A549 (cell line): Measurements from ENCODE around the gene UMODL1. TPM values are rescaled to one million over a fixed set of nuclear protein-coding genes. Genes with fewer than 3 reads are reported as not detected.

Source experiments
- ATAC-seq, 2 experiments: fragments of 200-7000 bp in 1 of 2; fragments of >200 bp in 1 of 2; cut with Nextera tagmentation in 1 of 2; cut with Tn5 transposase in 1 of 2; 3 replicates each; pipeline versions ENCODE4 v1.8.0 to v1.9.1; 2018 to 2020; ENCODE audit warnings: mild to moderate bottlenecking in 1 of 2, moderate library complexity in 1 of 2
- CTCF ChIA-PET: fragments of 300-600 bp; sonication (Branson Sonifier 250); formaldehyde crosslinking; extraction: SDS; loops from one replicate; lab custom pipeline; 2021; ENCODE audit warnings: antibody characterized with exemption, inconsistent platforms; lab: Yijun Ruan, JAX
- POLR2A ChIA-PET: fragments of 350-600 bp; formaldehyde crosslinking; extraction: SDS; loops from one replicate; lab custom pipeline; 2021; ENCODE audit warnings: antibody characterized with exemption, inconsistent platforms; lab: Yijun Ruan, JAX
- DNase-seq, 2 experiments: peaks; one replicate each; pipeline versions ENCODE4 v3.0.0 to v3.0.0-alpha.2; 2011 to 2016; ENCODE audit warnings: low read depth in 1 of 2, low spot score in 1 of 2
- FAIRE-seq: peaks from 2 replicates; lab custom pipeline; 2011; peaks lifted over from hg19 to GRCh38; lab: Jason Lieb, UNC
- H3K27ac ChIP-seq, 2 experiments: fragments of >200 bp; sonication (Bioruptor Twin); formaldehyde crosslinking; 3 replicates each; pipeline ENCODE4 v1.5.1; 2016 to 2017
- H3K4me1 ChIP-seq: fragments of >200 bp; sonication (Bioruptor Twin); formaldehyde crosslinking; 3 replicates; pipeline ENCODE4 v1.6.1; 2016
- H3K4me2 ChIP-seq: fragments of >200 bp; sonication (Bioruptor Twin); formaldehyde crosslinking; 3 replicates; pipeline ENCODE4 v1.6.1; 2016
- H3K4me3 ChIP-seq: fragments of >200 bp; sonication (Bioruptor Twin); formaldehyde crosslinking; 3 replicates; pipeline ENCODE4 v1.5.1; 2016
- H3K9me3 ChIP-seq: fragments of >200 bp; sonication (Bioruptor Twin); formaldehyde crosslinking; 3 replicates; pipeline ENCODE4 v1.6.1; 2016
- BHLHE40 ChIP-seq: IDR thresholded peaks from 2 replicates; pipeline ENCODE4 v1.6.1; 2012; ENCODE audit warnings: low read depth, low read length, inconsistent platforms
- CBX2 ChIP-seq: fragments of 200-600 bp; sonication (generic); IDR thresholded peaks from 2 replicates; pipeline ENCODE4 v1.6.1; 2016; ENCODE audit warnings: low read depth, mild to moderate bottlenecking, borderline replicate concordance
- CHD4 ChIP-seq: fragments of 200-600 bp; sonication (generic); IDR thresholded peaks from 2 replicates; pipeline ENCODE4 v1.6.1; 2016; ENCODE audit warnings: antibody characterized with exemption, mild to moderate bottlenecking, borderline replicate concordance
- EHMT2 ChIP-seq: fragments of 200-600 bp; sonication (generic); IDR thresholded peaks from 2 replicates; pipeline ENCODE4 v1.6.1; 2016; ENCODE audit warnings: antibody characterized with exemption, low read depth, mild to moderate bottlenecking, moderate library complexity
- GATA3 ChIP-seq: IDR thresholded peaks from 2 replicates; pipeline ENCODE4 v1.6.1; 2012; ENCODE audit warnings: borderline replicate concordance
- HOXB5 ChIP-seq: fragments of 250-450 bp; sonication (Bioruptor Pico); IDR thresholded peaks from 2 replicates; pipeline ENCODE4 v1.5.0; 2020; ENCODE audit warnings: mild to moderate bottlenecking, moderate library complexity
- KDM1A ChIP-seq: fragments of 200-600 bp; sonication (generic); IDR thresholded peaks from 2 replicates; pipeline ENCODE4 v1.6.1; 2016; ENCODE audit warnings: low read depth, mild to moderate bottlenecking
- KDM5A ChIP-seq: fragments of 200-600 bp; sonication (generic); IDR thresholded peaks from 2 replicates; pipeline ENCODE4 v1.6.1; 2016; ENCODE audit warnings: antibody characterized with exemption, mild to moderate bottlenecking
- MAFK ChIP-seq: fragments of 450-650 bp; IDR thresholded peaks from 2 replicates; pipeline ENCODE4 v1.6.1; 2014; ENCODE audit not compliant: partially characterized antibody
- NFE2L2 ChIP-seq: fragments of 150-350 bp; conservative IDR thresholded peaks from 2 replicates; pipeline ENCODE4 v1.6.1; 2014; ENCODE audit warnings: low read length
- NPAS2 ChIP-seq: fragments of 250-450 bp; sonication (Bioruptor Pico); IDR thresholded peaks from 2 replicates; pipeline ENCODE4 v1.8.0; 2022; ENCODE audit warnings: mild to moderate bottlenecking, moderate library complexity, borderline replicate concordance
- NR3C1 ChIP-seq: fragments of >200 bp; sonication (Bioruptor Twin); formaldehyde crosslinking; IDR thresholded peaks from 3 replicates; pipeline ENCODE4 v1.6.1; 2017
- RAD21 ChIP-seq, 2 experiments: fragments of >200 bp in 1 of 2; sonication (Bioruptor Twin) in 1 of 2; formaldehyde crosslinking in 1 of 2; IDR thresholded peaks in 1 of 2; conservative IDR thresholded peaks in 1 of 2; 2 replicates in 1 of 2; 3 replicates in 1 of 2; pipeline ENCODE4 v1.6.1; 2012 to 2018; ENCODE audit warnings: inconsistent platforms in 1 of 2
- RARB ChIP-seq: fragments of 250-450 bp; sonication (Bioruptor Pico); IDR thresholded peaks from 2 replicates; pipeline ENCODE4 v1.8.0; 2021; ENCODE audit warnings: mild to moderate bottlenecking, moderate library complexity
- SMC3 ChIP-seq: fragments of >200 bp; sonication (Bioruptor Twin); formaldehyde crosslinking; IDR thresholded peaks from 3 replicates; pipeline ENCODE4 v1.6.1; 2018; ENCODE audit warnings: inconsistent platforms
- TP53 ChIP-seq: fragments of 250-450 bp; sonication (Bioruptor Pico); IDR thresholded peaks from 2 replicates; pipeline ENCODE4 v1.5.0; 2021; ENCODE audit warnings: mild to moderate bottlenecking, moderate library complexity
- WGBS: methylation state at CpG from one replicate; pipeline ENCODE4 v1.1.6; 2017; ENCODE audit errors: missing lambda C conversion rate; 5-methylcytosine and 5-hydroxymethylcytosine counted together
- polyA plus RNA-seq, 4 experiments: library from polyadenylated mRNA; depleted of rRNA in 3 of 4; stranded (reverse); fragments of >200 nt; fragmentation: RNase III in 1 of 4; extraction: RNeasy Plus Mini Kit Qiagen cat#74134 plus additional on column Dnase treatment in 1 of 4; gene quantifications; 2 replicates in 3 of 4; 3 replicates in 1 of 4; pipeline ENCODE4 v1.2.3, GENCODE V29; 2011 to 2017
- TF ChIP-seq, protein P1 (sequence below): fragments of >200 bp; sonication (Bioruptor Twin); formaldehyde crosslinking; IDR thresholded peaks from 3 replicates; pipeline ENCODE4 v1.5.1; 2016
- TF ChIP-seq, protein P2 (sequence below): fragments of 450-650 bp; IDR thresholded peaks from 2 replicates; pipeline ENCODE4 v1.6.1; 2014; ENCODE audit warnings: antibody characterized with exemption
- TF ChIP-seq, protein P3 (sequence below): fragments of >200 bp; sonication (Bioruptor Twin); formaldehyde crosslinking; IDR thresholded peaks from 2 replicates; pipeline ENCODE4 v1.6.1; 2016

The UMODL1 gene
- polyA plus RNA-seq, 2 of the 4 experiments (the other 2 are of a cell fraction): not detected

DNA sequence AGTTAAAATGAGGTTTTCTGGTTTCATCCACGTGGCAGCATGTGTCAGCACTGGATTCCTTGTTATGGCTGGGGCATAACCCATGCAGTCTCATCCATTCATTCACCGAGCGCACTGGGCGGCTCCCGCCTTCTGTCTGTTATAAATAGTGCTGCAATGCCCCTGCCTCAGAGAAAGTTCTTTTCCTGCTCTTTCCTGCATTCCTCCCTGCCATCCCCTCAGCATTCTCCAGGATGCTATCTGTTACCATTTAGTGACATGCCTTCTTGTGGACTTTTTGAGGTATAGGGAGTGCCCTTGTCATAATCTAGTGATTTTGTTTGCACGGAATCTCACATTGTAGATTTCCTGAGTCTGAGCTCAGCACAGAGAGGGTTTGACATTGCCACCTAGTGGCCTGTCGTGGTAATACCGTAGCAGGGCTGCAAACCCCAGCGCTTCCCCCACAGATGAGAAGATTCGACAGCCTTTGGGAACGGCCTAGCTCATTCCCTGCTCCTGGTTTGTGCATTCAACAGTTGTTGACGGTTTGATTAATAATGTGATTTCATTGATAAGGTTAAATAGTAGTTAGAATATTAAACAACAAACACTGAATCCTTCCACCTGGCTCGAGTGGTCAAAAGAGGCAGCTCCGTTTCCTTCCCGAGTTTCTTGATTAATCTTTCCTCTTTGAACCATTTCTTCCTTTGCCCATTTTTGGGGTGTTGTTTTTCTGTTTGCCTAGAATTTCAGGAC lies 46.3 kb downstream of the UMODL1 start:
- FAIRE-seq (no peak), DNase-seq (peak; percentile 57 to 60), ATAC-seq (peak; percentile 83 to 89)
- H3K4me1 ChIP-seq: peaks cover 7% of the 10 kb centered on the region; the same call in 1 of the 3 replicates
- no peaks in the 10 kb centered on the region for H3K9me3 ChIP-seq
- TF ChIP-seq KDM5A (no peak), SMC3 (peak; percentile 60), BHLHE40 (no peak), GATA3 (no peak), TP53 (CRISPR knock-in tag) (no peak), NFE2L2 (no peak), HOXB5 (CRISPR knock-in tag) (no peak), RAD21 (conservative IDR thresholded peaks at IDR 0.05 in 1 of 2, IDR thresholded peaks at IDR 0.05 in 1 of 2) (peak; percentile 72 to 76), MAFK (no peak)
- TF ChIP-seq, protein P1, sequence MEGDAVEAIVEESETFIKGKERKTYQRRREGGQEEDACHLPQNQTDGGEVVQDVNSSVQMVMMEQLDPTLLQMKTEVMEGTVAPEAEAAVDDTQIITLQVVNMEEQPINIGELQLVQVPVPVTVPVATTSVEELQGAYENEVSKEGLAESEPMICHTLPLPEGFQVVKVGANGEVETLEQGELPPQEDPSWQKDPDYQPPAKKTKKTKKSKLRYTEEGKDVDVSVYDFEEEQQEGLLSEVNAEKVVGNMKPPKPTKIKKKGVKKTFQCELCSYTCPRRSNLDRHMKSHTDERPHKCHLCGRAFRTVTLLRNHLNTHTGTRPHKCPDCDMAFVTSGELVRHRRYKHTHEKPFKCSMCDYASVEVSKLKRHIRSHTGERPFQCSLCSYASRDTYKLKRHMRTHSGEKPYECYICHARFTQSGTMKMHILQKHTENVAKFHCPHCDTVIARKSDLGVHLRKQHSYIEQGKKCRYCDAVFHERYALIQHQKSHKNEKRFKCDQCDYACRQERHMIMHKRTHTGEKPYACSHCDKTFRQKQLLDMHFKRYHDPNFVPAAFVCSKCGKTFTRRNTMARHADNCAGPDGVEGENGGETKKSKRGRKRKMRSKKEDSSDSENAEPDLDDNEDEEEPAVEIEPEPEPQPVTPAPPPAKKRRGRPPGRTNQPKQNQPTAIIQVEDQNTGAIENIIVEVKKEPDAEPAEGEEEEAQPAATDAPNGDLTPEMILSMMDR: peak; percentile 67
- ChIA-PET CTCF (interaction anchor here (0.6 to 5.4 kb wide), 38 partner anchors 10 to 836 kb away, joined by 3 to 45 read pairs (median 3); no protein-coding TSS in a partner anchor), POLR2A (no interaction called here)
- peak overlapping the region; percentile 53 for H3K4me2 ChIP-seq
- no peak overlapping the region for H3K27ac ChIP-seq
- 28% methylated on average over 15 of the region's 15 CpGs for WGBS
- H3K4me3 ChIP-seq: no peak overlapping the region

DNA sequence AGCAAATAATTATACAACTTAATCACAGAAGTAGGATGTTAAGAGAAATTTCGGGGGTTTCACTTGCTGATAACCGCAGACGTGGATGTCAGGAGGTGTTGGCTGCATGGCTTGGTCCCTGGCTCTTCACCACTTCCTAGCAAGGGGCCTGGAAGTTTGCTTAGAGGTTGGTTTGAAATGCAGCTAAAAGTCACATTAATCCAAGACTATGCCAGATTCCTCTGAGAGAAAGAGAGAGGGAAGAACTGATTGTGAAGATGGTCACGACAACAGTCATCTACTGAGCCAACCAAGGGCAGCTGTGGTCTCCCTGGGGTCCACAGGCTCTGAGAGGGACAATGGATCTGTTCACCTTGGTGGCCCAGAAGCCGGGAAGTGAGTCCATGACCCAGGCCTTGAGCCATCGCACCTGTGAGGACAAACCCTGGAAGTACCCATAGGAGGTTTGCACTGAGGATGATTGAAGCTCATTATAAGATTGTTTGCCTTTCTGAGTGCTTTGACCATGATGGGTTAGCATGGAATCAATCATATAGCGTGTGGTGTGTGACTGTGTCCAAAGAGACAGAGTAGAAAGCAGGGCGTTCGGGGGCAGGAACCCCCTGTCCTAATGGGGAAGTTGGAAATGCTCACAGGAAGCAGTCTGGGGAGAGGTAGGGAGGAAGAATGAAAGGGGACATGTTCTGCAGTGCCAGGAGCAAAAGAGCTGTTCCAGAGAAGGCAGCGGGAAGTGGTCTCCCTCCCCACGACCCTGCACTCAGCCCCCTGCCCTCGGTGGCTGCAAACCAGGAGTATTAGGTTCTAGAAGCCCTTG lies 47.1 kb downstream of the UMODL1 start:
- ChIA-PET CTCF (interaction anchor here (0.6 to 5.4 kb wide), 32 partner anchors 9 to 837 kb away, joined by 3 to 45 read pairs (median 4); no protein-coding TSS in a partner anchor), POLR2A (no interaction called here)
- H3K4me1 ChIP-seq: peaks cover 7% of the 10 kb centered on the region; the same call in 1 of the 3 replicates
- H3K4me3 ChIP-seq: no peak overlapping the region
- TF ChIP-seq CBX2 (no peak), EHMT2 (no peak), NR3C1 (no peak), KDM1A (no peak), NPAS2 (CRISPR knock-in tag) (no peak), RAD21 (conservative IDR thresholded peaks at IDR 0.05 in 1 of 2, IDR thresholded peaks at IDR 0.05 in 1 of 2) (no peak), RARB (no peak), KDM5A (no peak), CHD4 (no peak)
- TF ChIP-seq, protein P2, sequence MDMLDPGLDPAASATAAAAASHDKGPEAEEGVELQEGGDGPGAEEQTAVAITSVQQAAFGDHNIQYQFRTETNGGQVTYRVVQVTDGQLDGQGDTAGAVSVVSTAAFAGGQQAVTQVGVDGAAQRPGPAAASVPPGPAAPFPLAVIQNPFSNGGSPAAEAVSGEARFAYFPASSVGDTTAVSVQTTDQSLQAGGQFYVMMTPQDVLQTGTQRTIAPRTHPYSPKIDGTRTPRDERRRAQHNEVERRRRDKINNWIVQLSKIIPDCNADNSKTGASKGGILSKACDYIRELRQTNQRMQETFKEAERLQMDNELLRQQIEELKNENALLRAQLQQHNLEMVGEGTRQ: no peak
- TF ChIP-seq, protein P3, sequence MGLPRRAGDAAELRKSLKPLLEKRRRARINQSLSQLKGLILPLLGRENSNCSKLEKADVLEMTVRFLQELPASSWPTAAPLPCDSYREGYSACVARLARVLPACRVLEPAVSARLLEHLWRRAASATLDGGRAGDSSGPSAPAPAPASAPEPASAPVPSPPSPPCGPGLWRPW: no peak
- H3K9me3 ChIP-seq: no peaks in the 10 kb centered on the region
- WGBS: 45% methylated on average over 11 of the region's 12 CpGs
- no peak overlapping the region for H3K4me2 ChIP-seq
- ATAC-seq (no peak), DNase-seq (no peak), FAIRE-seq (no peak)
- H3K27ac ChIP-seq: no peak overlapping the region
